HUES64 (cell line): ENCODE results near the gene GPR132.

ENCODE experiments used
- H3K27ac ChIP-seq: 2 replicates; pipeline ENCODE4 v1.7.0; 2013; ENCODE audit warnings: low read depth, low read length, inconsistent platforms
- H3K27me3 ChIP-seq: 2 replicates; pipeline ENCODE4 v1.6.1; 2013; ENCODE audit warnings: mild to moderate bottlenecking, low read length; ENCODE audit not compliant: insufficient read depth
- H3K36me3 ChIP-seq: 2 replicates; pipeline ENCODE4 v1.6.1; 2013; ENCODE audit warnings: mild to moderate bottlenecking, low read length; ENCODE audit not compliant: insufficient read depth
- H3K4me1 ChIP-seq: 2 replicates; pipeline ENCODE4 v1.6.1; 2013; ENCODE audit warnings: mild to moderate bottlenecking, low read length, moderate library complexity; ENCODE audit not compliant: insufficient read depth
- H3K4me3 ChIP-seq: 2 replicates; pipeline ENCODE4 v1.5.1; 2013; ENCODE audit warnings: mild to moderate bottlenecking, low read length, moderate library complexity
- H3K9ac ChIP-seq: 2 replicates; pipeline ENCODE4 v1.6.1; 2013; ENCODE audit warnings: mild to moderate bottlenecking, low read depth, low read length
- H3K9me3 ChIP-seq: 2 replicates; pipeline ENCODE4 v1.6.1; 2013; ENCODE audit warnings: low read depth, low read length; ENCODE audit not compliant: insufficient read depth
- WGBS: fragments of 150-250, 120-280 bp; methylation state at CpG from one replicate; pipeline ENCODE4 v1.1.7; 2013; ENCODE audit warnings: missing lambda C conversion rate; 5-methylcytosine and 5-hydroxymethylcytosine counted together

GPR132 gene

GRCh38 chr14:105013150-105013785, 52.0 kb downstream of the GPR132 start:
- no peaks in the 10 kb centered on the region for H3K9me3 ChIP-seq
- H3K27me3 ChIP-seq: no peaks in the 10 kb centered on the region
- no peak overlapping the region for H3K4me3 ChIP-seq
- H3K4me1 ChIP-seq: peaks cover 11% of the 10 kb centered on the region
- no peak overlapping the region for H3K27ac ChIP-seq
- H3K9ac ChIP-seq: no peak overlapping the region
- WGBS: 86% methylated on average over 7 of the region's 8 CpGs
- peaks cover 47% of the 10 kb centered on the region for H3K36me3 ChIP-seq

- Histone ChIP-seq H3K9me3 (no peaks in the 10 kb centered on the region), H3K27ac (no peak overlapping the region), H3K4me3 (no peak overlapping the region), H3K4me1 (peaks cover 11% of the 10 kb centered on the region), H3K9ac (no peak overlapping the region), H3K36me3 (peaks cover 56% of the 10 kb centered on the region), H3K27me3 (no peaks in the 10 kb centered on the region)
- WGBS: 91% methylated on average over 23 of the region's 23 CpGs
Observed at GRCh38 chr14:105012171-105012985, 52.9 kb downstream of the GPR132 start.

- WGBS: 96% methylated on average over 29 of the region's 29 CpGs
- H3K9ac ChIP-seq: no peak overlapping the region
- H3K27ac ChIP-seq: no peak overlapping the region
- no peaks in the 10 kb centered on the region for H3K9me3 ChIP-seq
- peaks cover 5% of the 10 kb centered on the region for H3K4me1 ChIP-seq
- no peak overlapping the region for H3K4me3 ChIP-seq
- H3K27me3 ChIP-seq: no peaks in the 10 kb centered on the region
- peaks cover 56% of the 10 kb centered on the region for H3K36me3 ChIP-seq
Observed at GRCh38 chr14:105011312-105011990, 53.8 kb downstream of the GPR132 start.

- 92% methylated on average over 17 of the region's 17 CpGs for WGBS
- Histone ChIP-seq H3K9me3 (no peaks in the 10 kb centered on the region), H3K27me3 (no peaks in the 10 kb centered on the region), H3K9ac (no peak overlapping the region), H3K27ac (no peak overlapping the region), H3K36me3 (peaks cover 57% of the 10 kb centered on the region), H3K4me1 (no peaks in the 10 kb centered on the region), H3K4me3 (no peak overlapping the region)
Observed at GRCh38 chr14:105010891-105011291, 54.3 kb downstream of the GPR132 start.

GRCh38 chr14:105010106-105010505, 55.1 kb downstream of the GPR132 start:
- Histone ChIP-seq H3K4me3 (no peak overlapping the region), H3K27me3 (no peaks in the 10 kb centered on the region), H3K4me1 (no peaks in the 10 kb centered on the region), H3K27ac (no peak overlapping the region), H3K9me3 (no peaks in the 10 kb centered on the region), H3K36me3 (peaks cover 57% of the 10 kb centered on the region), H3K9ac (no peak overlapping the region)
- 97% methylated on average over 4 of the region's 4 CpGs for WGBS

- Histone ChIP-seq H3K4me1 (no peaks in the 10 kb centered on the region), H3K4me3 (no peak overlapping the region), H3K27me3 (no peaks in the 10 kb centered on the region), H3K36me3 (peaks cover 50% of the 10 kb centered on the region), H3K27ac (no peak overlapping the region), H3K9me3 (no peaks in the 10 kb centered on the region), H3K9ac (no peak overlapping the region)
- WGBS: 93% methylated on average over 19 of the region's 19 CpGs
Observed at GRCh38 chr14:105007593-105008264, 57.5 kb downstream of the GPR132 start.

GRCh38 chr14:105006831-105007592, 58.2 kb downstream of the GPR132 start:
- H3K27ac ChIP-seq: 0 out of 2 replicates have a peak overlapping the region, but pooled peaks have one; percentile 15
- no peaks in the 10 kb centered on the region for H3K9me3 ChIP-seq
- no peak overlapping the region for H3K4me3 ChIP-seq
- H3K36me3 ChIP-seq: peaks cover 50% of the 10 kb centered on the region
- H3K9ac ChIP-seq: no peak overlapping the region
- 89% methylated on average over 21 of the region's 21 CpGs for WGBS
- H3K4me1 ChIP-seq: no peaks in the 10 kb centered on the region
- H3K27me3 ChIP-seq: no peaks in the 10 kb centered on the region

GRCh38 chr14:105005929-105006830, 59.0 kb downstream of the GPR132 start:
- WGBS: 94% methylated on average over 21 of the region's 21 CpGs
- H3K9ac ChIP-seq: no peak overlapping the region
- no peaks in the 10 kb centered on the region for H3K9me3 ChIP-seq
- peaks cover 41% of the 10 kb centered on the region for H3K36me3 ChIP-seq
- no peak overlapping the region for H3K4me3 ChIP-seq
- H3K4me1 ChIP-seq: no peaks in the 10 kb centered on the region
- no peaks in the 10 kb centered on the region for H3K27me3 ChIP-seq
- H3K27ac ChIP-seq: no peak overlapping the region

GRCh38 chr14:105005329-105005928, 59.8 kb downstream of the GPR132 start:
- no peak overlapping the region for H3K9ac ChIP-seq
- no peaks in the 10 kb centered on the region for H3K27me3 ChIP-seq
- 95% methylated on average over 20 of the region's 20 CpGs for WGBS

More at GRCh38 chr14:105005329-105005928, 59.8 kb downstream of the GPR132 start:
- Histone ChIP-seq H3K4me1 (no peaks in the 10 kb centered on the region), H3K4me3 (no peak overlapping the region), H3K27ac (no peak overlapping the region), H3K36me3 (peaks cover 34% of the 10 kb centered on the region), H3K9me3 (no peaks in the 10 kb centered on the region)
